Measurements from ENCODE around the gene TBX4.
A peak's percentile ranks its signal among the peaks of the same experiment; 100 is the strongest.

TBX4 gene

DNA sequence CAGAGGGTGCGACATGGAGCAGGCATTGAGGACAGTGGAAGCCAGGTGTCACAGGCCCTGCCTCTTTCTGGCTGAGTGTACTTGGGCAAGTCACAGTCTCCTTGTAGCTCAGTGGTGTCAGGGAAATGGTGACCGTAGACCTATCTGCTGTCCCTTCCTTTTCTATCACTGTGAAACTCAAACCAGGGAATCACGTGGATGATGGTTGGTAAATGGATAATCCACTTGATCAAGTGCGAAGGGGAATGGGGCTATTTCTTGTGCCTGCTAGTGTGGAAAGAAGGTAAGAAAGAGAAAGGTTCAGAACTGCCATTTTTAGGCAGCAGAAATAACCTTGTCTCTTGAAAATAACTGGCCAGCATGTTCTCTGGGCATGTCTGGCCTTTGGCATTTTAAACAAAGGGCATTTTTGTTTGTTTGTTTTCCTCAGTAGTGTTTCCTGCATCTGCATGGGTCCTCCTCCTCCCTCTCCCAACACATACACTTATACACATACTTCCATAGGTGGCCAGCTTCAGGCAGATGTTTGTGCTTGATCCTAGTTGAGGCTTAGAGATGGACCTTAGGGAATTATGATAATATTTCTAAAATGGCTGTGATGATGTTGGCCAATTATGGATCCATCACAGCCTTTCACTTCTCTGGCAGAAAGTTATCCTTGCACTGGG is 7.1 kb downstream of the TBX4 start:
- Histone ChIP-seq H3K36me3 (ENCODE audit: insufficient read depth, low read length) (no peaks in the 10 kb centered on the region), H3K9me2 (replicated peaks; ENCODE audit: low read depth, low read length) (no peaks in the 10 kb centered on the region), H2AFZ (ENCODE audit: low read length) (no peak overlapping the region), H3K4me2 (ENCODE audit: low read depth, low read length, poor library complexity, severe bottlenecking) (peak overlapping the region; percentile 2), H3K79me2 (ENCODE audit: insufficient read depth, low read length) (no peaks in the 10 kb centered on the region), H3K9me3 (ENCODE audit: insufficient read depth, low read depth, low read length) (no peaks in the 10 kb centered on the region), H3K9ac (ENCODE audit: low read depth, low read length, poor library complexity, severe bottlenecking) (no peak overlapping the region), H3K27me3 (ENCODE audit: insufficient read depth, low read length, poor library complexity, severe bottlenecking) (no peaks in the 10 kb centered on the region), H3K4me1 (ENCODE audit: insufficient read depth, low read length, poor library complexity, severe bottlenecking) (peaks cover 17% of the 10 kb centered on the region), H3F3A (ENCODE audit: low read depth) (no peaks in the 10 kb centered on the region), H4K20me1 (ENCODE audit: insufficient read depth, low read length, poor library complexity, severe bottlenecking) (no peaks in the 10 kb centered on the region), H3K4me3 (ENCODE audit: low read length, poor library complexity, severe bottlenecking) (no peak overlapping the region)
- TF ChIP-seq, protein P1, sequence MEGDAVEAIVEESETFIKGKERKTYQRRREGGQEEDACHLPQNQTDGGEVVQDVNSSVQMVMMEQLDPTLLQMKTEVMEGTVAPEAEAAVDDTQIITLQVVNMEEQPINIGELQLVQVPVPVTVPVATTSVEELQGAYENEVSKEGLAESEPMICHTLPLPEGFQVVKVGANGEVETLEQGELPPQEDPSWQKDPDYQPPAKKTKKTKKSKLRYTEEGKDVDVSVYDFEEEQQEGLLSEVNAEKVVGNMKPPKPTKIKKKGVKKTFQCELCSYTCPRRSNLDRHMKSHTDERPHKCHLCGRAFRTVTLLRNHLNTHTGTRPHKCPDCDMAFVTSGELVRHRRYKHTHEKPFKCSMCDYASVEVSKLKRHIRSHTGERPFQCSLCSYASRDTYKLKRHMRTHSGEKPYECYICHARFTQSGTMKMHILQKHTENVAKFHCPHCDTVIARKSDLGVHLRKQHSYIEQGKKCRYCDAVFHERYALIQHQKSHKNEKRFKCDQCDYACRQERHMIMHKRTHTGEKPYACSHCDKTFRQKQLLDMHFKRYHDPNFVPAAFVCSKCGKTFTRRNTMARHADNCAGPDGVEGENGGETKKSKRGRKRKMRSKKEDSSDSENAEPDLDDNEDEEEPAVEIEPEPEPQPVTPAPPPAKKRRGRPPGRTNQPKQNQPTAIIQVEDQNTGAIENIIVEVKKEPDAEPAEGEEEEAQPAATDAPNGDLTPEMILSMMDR (conservative IDR thresholded peaks at IDR 0.05; ENCODE audit: low read length) = no peak
- no peak for TF ChIP-seq EZH2phosphoT487 (IDR thresholded peaks at IDR 0.05; ENCODE audit: borderline replicate concordance)

DNA sequence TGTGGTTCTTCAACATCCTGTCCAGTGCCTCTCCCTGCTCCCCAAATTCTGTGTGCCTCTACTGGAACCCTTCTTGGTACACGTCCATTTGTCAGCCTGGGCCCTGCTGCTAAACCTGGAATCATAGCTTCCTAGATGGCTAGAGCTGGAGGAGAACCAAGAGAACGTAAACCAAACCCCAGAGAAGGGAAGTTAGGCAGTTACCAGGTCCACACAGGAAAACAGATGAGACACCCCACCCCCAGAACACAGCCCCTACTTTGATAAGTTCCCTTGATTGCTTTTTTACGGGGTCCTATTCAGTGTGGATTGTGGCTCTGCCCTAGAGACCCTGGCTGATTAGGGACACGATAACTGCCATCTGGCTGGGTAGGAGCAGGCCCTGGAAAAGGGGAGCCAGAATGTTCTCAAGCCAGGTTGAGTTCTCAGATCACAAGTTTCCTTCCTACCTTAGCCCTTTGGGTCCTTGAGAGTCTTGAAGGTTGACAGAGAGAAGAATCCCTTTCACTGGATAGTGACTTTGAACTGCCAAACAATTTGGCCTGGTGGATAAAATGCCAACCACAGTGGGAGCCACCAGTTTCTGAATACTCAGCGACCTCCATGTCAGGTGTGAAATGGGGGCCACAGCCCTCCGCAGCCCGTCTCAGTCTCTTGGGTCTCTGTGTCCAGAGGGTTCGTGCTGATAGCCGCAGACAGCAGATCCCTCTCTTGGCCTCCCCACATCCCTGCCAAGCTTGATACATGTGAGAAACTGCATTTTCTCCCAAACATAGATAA is 7.9 kb downstream of the TBX4 start:
- H2AFZ ChIP-seq (ENCODE audit: low read length) = no peak overlapping the region
- peak overlapping the region; percentile 2 for H3K4me2 ChIP-seq (ENCODE audit: low read depth, low read length, poor library complexity, severe bottlenecking)
- peaks cover 17% of the 10 kb centered on the region for H3K4me1 ChIP-seq (ENCODE audit: insufficient read depth, low read length, poor library complexity, severe bottlenecking)
- H3K27me3 ChIP-seq (ENCODE audit: insufficient read depth, low read length, poor library complexity, severe bottlenecking) = no peaks in the 10 kb centered on the region
- no peaks in the 10 kb centered on the region for H3F3A ChIP-seq (ENCODE audit: low read depth)
- H3K9me2 ChIP-seq (replicated peaks; ENCODE audit: low read depth, low read length) = no peaks in the 10 kb centered on the region
- H3K36me3 ChIP-seq (ENCODE audit: insufficient read depth, low read length) = no peaks in the 10 kb centered on the region
- H3K9me3 ChIP-seq (ENCODE audit: insufficient read depth, low read depth, low read length) = no peaks in the 10 kb centered on the region
- no peaks in the 10 kb centered on the region for H4K20me1 ChIP-seq (ENCODE audit: insufficient read depth, low read length, poor library complexity, severe bottlenecking)
- TF ChIP-seq, protein P1 (conservative IDR thresholded peaks at IDR 0.05; ENCODE audit: low read length) = no peak
- TF ChIP-seq EZH2phosphoT487 (IDR thresholded peaks at IDR 0.05; ENCODE audit: borderline replicate concordance) = no peak
- no peak overlapping the region for H3K4me3 ChIP-seq (ENCODE audit: low read length, poor library complexity, severe bottlenecking)
- H3K79me2 ChIP-seq (ENCODE audit: insufficient read depth, low read length) = no peaks in the 10 kb centered on the region
- peak overlapping the region; percentile 7 for H3K9ac ChIP-seq (ENCODE audit: low read depth, low read length, poor library complexity, severe bottlenecking)

DNA sequence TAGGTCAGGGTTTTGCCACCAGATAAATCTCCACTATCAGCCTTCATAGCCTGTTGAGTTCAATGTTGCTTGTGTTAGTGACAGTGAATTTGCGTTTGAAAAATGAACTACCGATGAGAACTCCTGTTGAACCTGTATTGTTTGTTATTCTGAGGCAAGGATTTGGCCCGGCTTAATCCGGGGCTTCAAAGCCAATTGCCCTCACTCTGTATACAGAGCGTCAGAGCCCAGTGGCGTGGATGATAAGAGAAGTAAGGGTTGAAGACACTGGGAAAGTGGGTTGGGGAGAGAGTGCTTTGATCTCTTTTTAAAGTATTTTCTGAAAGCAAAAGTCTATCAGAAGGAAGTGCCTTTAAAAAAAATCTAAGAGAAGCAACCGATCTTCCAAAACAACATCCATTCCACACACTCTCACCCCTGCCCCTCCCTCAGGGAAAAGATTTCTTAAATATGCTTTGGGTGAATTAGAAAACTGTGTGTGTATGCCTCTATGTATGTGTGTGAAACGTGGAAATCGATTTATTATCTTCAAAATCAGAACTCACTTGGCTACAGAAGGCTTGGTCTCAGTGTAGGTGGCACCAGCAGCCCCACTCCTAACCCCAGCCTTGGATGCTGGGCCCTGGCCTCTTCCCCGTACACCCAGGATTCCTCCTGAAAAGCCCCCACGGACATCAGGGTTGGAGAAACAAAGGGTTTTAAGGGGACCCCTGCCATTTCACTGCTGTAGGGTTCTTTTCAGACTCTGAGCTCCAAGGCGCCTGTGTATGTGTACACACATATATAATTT is 8.8 kb downstream of the TBX4 start:
- Histone ChIP-seq H3K27me3 (ENCODE audit: insufficient read depth, low read length, poor library complexity, severe bottlenecking) (no peaks in the 10 kb centered on the region), H3K79me2 (ENCODE audit: insufficient read depth, low read length) (no peaks in the 10 kb centered on the region), H4K20me1 (ENCODE audit: insufficient read depth, low read length, poor library complexity, severe bottlenecking) (no peaks in the 10 kb centered on the region), H3F3A (ENCODE audit: low read depth) (no peaks in the 10 kb centered on the region), H3K9me2 (replicated peaks; ENCODE audit: low read depth, low read length) (no peaks in the 10 kb centered on the region), H2AFZ (ENCODE audit: low read length) (peak overlapping the region; percentile 47; the same call in 1 of the 2 replicates), H3K4me3 (ENCODE audit: low read length, poor library complexity, severe bottlenecking) (no peak overlapping the region), H3K4me2 (ENCODE audit: low read depth, low read length, poor library complexity, severe bottlenecking) (peak overlapping the region; percentile 46), H3K9ac (ENCODE audit: low read depth, low read length, poor library complexity, severe bottlenecking) (no peak overlapping the region), H3K36me3 (ENCODE audit: insufficient read depth, low read length) (no peaks in the 10 kb centered on the region), H3K9me3 (ENCODE audit: insufficient read depth, low read depth, low read length) (no peaks in the 10 kb centered on the region), H3K4me1 (ENCODE audit: insufficient read depth, low read length, poor library complexity, severe bottlenecking) (peaks cover 17% of the 10 kb centered on the region)
- TF ChIP-seq, protein P1 (conservative IDR thresholded peaks at IDR 0.05; ENCODE audit: low read length) = no peak
- TF ChIP-seq EZH2phosphoT487 (IDR thresholded peaks at IDR 0.05; ENCODE audit: borderline replicate concordance) = no peak
